C4-2B (cell line): ENCODE data around the gene CNTN6.

Experiments used
- H3K27ac ChIP-seq: fragments of 450-650 bp; 2 replicates; pipeline ENCODE4 v1.5.1; 2017
- ZFX ChIP-seq: fragments of 450-650 bp; IDR thresholded peaks from 2 replicates; pipeline ENCODE4 v1.6.1; 2017
- TF ChIP-seq, protein P1 (sequence below): fragments of 450-650 bp; conservative IDR thresholded peaks from 2 replicates; pipeline ENCODE4 v1.5.1; 2017; ENCODE audit warnings: mild to moderate bottlenecking

The CNTN6 gene

DNA sequence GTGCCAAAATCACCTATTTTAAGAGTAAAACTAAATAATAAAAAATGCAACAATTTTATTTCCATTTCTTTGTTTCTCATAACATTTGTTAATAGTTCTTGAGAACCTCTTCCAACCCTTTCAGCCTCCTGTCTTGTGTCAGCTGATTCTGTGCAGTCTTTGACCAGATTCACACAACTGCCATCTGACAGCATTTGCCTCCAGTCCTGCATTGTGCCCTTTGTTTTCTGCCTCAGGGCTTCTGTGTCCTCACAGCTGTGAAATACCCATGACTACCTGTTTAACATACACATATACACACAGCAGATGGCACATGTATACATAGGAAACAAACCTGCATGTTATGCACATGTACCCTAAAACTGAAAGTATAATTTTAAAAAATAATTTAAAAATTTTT, 13.2 kb upstream of the CNTN6 start:
- no peak overlapping the region for H3K27ac ChIP-seq
- no peak for TF ChIP-seq ZFX
- TF ChIP-seq, protein P1, sequence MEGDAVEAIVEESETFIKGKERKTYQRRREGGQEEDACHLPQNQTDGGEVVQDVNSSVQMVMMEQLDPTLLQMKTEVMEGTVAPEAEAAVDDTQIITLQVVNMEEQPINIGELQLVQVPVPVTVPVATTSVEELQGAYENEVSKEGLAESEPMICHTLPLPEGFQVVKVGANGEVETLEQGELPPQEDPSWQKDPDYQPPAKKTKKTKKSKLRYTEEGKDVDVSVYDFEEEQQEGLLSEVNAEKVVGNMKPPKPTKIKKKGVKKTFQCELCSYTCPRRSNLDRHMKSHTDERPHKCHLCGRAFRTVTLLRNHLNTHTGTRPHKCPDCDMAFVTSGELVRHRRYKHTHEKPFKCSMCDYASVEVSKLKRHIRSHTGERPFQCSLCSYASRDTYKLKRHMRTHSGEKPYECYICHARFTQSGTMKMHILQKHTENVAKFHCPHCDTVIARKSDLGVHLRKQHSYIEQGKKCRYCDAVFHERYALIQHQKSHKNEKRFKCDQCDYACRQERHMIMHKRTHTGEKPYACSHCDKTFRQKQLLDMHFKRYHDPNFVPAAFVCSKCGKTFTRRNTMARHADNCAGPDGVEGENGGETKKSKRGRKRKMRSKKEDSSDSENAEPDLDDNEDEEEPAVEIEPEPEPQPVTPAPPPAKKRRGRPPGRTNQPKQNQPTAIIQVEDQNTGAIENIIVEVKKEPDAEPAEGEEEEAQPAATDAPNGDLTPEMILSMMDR, result no peak

DNA sequence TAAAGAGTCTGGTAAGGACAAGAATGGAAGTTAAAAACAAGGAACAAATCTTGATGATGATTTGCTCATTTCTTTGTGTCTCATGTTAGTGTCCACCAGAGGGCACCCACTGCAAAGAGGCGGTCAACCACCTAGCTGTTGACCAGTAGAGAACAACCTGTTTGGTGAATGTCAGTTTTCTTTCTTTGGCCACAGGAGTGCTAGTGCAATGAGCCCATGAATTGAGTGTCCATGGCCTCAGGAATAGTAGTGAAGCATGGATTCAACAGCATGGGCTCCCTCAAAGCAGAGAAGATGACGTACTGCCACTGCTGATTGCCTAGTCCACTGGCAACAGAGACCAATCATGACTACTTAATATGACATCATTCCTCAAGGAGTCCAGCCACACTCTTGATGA, 10.7 kb upstream of the CNTN6 start:
- H3K27ac ChIP-seq, result no peak overlapping the region
- TF ChIP-seq ZFX, result no peak
- TF ChIP-seq, protein P1, result peak; percentile 77

DNA sequence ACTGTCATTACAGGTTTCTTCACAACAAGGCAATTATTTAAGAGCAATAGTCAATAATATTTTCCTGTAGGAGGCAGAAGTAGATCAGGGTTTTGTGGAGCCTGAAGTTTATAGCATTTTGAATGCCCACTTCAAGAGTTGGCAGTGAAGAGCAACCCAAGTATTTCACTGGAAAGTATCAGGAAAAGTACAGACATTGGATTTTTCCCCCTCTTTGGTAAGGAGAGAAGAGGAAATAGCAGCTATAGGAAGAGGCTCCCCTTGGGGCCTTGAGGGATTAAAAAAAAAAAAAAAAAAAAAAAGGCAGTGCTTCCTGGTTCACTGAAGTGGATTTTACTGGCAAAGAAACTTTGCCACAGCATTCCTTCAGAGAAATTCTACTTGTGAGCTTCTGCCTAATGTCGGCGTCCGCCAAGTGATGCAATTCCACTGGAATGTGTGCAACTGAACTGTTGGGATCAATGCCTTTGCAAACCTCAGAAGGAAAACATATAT, 5.7 kb upstream of the CNTN6 start:
- no peak for TF ChIP-seq ZFX
- TF ChIP-seq, protein P1, result peak; percentile 26
- no peak overlapping the region for H3K27ac ChIP-seq

DNA sequence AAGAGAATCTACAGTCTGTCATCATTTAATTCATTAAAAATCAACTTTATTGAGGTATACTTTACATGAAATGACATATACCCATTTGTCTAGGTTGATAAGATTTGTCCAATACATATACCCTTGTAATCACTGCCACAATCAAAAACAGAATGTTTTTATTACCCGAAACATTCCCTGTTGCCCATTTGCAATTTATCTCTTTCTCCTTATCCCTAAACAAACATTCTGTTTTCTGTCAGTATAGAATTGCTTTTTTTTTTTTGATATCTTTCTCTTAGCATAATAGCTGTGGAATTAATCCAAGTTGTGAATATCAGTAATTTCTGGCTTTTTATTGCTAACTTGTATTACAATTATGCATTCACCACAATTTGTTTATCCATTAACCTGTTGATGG, 4.3 kb upstream of the CNTN6 start:
- TF ChIP-seq, protein P1, result no peak
- no peak for TF ChIP-seq ZFX
- no peak overlapping the region for H3K27ac ChIP-seq

DNA sequence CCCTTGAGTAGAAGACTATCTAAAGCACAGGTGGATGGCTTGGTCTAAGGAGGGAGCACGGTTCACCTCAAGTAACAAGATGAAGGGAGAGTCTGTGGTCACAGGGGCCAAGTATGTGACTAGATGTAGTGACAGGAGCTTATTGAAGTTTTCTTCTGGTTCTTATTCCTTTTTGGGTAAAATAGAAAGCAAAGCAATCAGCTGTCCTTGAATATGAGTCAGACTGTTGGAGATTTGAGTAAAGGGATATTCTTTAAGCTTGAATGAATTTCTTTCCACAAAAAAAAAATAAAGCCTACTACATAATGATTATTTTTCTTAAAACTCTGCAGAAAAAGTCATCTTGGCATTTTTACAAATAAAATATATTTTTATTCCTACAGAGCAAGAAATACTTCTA, 1.5 kb upstream of the CNTN6 start:
- TF ChIP-seq, protein P1, result no peak
- no peak for TF ChIP-seq ZFX
- no peak overlapping the region for H3K27ac ChIP-seq

DNA sequence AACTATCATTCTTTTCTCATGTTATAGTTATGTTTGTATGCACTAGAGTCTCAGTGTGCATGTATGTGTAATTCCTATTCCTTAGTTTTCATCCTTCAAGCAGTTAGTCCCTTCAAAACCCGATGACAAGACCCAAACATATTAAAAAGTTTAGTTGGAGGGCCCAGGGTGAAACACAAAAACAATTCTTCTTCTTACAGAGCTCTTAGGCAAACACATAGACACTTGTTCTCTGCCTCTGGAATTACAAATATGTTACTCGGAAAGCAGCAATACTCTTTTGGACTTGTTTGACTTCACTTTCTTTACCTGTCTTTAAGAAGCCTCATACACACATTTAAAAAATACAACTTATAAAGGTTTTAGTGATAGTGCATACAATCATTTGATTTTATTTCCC, 763 bp upstream of the CNTN6 start:
- TF ChIP-seq, protein P1, result no peak
- no peak for TF ChIP-seq ZFX
- no peak overlapping the region for H3K27ac ChIP-seq

DNA sequence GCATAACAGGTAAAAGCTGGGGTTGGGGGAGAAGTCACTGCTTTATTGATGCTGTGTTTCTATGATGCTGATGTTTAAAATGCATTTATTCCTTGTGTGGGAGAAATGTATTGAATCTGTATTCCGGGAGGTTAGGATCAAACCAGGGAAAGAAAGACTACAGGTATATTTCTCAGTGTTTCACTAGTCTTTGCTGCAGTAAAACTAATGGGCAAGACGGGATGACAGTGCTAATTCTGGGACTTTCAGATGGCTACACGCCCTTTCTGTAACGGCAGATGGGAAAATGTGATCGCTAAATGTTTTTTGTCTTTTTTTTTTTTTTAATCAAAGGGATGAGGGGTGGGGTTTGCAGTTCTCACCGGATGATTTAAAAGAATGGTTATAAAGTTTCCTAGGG, 393 bp downstream of the CNTN6 start:
- TF ChIP-seq, protein P1, result no peak
- no peak for TF ChIP-seq ZFX
- no peak overlapping the region for H3K27ac ChIP-seq
